ENCODE data around the gene AP5M1. TPM values are rescaled to one million over a fixed set of nuclear protein-coding genes. Genes with fewer than 3 reads are reported as not detected.

Gene AP5M1
- total and polyA plus RNA-seq, 2 experiments from 2014 or later, result 27.8 to 38.3 TPM

GRCh38 chr14:57259672-57260071, 9.1 kb upstream of the AP5M1 start:
- no peak overlapping the region for H3K27ac ChIP-seq
- H3K27me3 ChIP-seq, result no peaks in the 10 kb centered on the region
- no peak overlapping the region for H2AFZ ChIP-seq
- no peak for DNase-seq (ENCODE audit: low spot score)
- H3K4me3 ChIP-seq, result no peak overlapping the region
- H3K36me3 ChIP-seq (replicated peaks; ENCODE audit: insufficient read depth, low read depth), result no peaks in the 10 kb centered on the region
- peaks cover 96% of the 10 kb centered on the region for H3K79me2 ChIP-seq
- no peaks in the 10 kb centered on the region for H3K9me3 ChIP-seq (ENCODE audit: low read depth)
- no peaks in the 10 kb centered on the region for H3K4me1 ChIP-seq (ENCODE audit: insufficient read depth)
- TF ChIP-seq EZH2 (IDR thresholded peaks at IDR 0.05; ENCODE audit: borderline replicate concordance) (no peak), EZH2phosphoT487 (IDR thresholded peaks at IDR 0.05; ENCODE audit: low read depth, severe bottlenecking, unreplicated experiment) (no peak)
- TF ChIP-seq, protein P1, sequence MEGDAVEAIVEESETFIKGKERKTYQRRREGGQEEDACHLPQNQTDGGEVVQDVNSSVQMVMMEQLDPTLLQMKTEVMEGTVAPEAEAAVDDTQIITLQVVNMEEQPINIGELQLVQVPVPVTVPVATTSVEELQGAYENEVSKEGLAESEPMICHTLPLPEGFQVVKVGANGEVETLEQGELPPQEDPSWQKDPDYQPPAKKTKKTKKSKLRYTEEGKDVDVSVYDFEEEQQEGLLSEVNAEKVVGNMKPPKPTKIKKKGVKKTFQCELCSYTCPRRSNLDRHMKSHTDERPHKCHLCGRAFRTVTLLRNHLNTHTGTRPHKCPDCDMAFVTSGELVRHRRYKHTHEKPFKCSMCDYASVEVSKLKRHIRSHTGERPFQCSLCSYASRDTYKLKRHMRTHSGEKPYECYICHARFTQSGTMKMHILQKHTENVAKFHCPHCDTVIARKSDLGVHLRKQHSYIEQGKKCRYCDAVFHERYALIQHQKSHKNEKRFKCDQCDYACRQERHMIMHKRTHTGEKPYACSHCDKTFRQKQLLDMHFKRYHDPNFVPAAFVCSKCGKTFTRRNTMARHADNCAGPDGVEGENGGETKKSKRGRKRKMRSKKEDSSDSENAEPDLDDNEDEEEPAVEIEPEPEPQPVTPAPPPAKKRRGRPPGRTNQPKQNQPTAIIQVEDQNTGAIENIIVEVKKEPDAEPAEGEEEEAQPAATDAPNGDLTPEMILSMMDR (IDR thresholded peaks at IDR 0.05; ENCODE audit: poor library complexity), result no peak
- peaks cover 15% of the 10 kb centered on the region for H4K20me1 ChIP-seq (ENCODE audit: insufficient read depth, poor library complexity, severe bottlenecking)
- H3K4me2 ChIP-seq, result no peak overlapping the region
- 97% methylated on average over 1 of the region's 1 CpG for WGBS (ENCODE audit: low lambda C conversion rate, missing lambda C conversion rate)
- H3K9me2 ChIP-seq (replicated peaks; ENCODE audit: insufficient read depth), result no peaks in the 10 kb centered on the region

DNA sequence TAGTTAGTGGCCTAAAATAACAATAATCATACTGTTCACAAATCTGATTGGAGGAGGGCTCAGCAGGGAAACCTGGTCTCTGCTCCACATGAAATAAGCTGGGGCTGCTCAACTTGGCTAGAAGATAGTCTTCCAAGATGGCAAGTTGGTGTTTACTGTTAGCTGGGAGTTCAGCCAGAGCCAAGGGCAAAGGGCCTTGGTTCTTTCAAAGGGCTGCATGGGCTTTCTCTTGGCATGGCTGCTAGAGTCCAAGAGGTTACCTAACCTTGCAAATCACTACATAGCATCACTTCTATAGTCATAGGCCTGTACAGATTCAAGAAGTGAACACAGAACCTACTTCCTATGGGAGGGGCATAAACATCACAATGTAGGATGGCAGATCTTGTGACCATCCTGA, 7.2 kb upstream of the AP5M1 start:
- Histone ChIP-seq H3K9me2 (replicated peaks; ENCODE audit: insufficient read depth) (no peaks in the 10 kb centered on the region), H2AFZ (no peak overlapping the region), H3K36me3 (replicated peaks; ENCODE audit: insufficient read depth, low read depth) (no peaks in the 10 kb centered on the region), H3K4me3 (no peak overlapping the region), H3K4me1 (ENCODE audit: insufficient read depth) (peaks cover under 1% of the 10 kb centered on the region), H4K20me1 (ENCODE audit: insufficient read depth, poor library complexity, severe bottlenecking) (peaks cover 14% of the 10 kb centered on the region), H3K4me2 (no peak overlapping the region), H3K27me3 (no peaks in the 10 kb centered on the region), H3K9me3 (ENCODE audit: low read depth) (no peaks in the 10 kb centered on the region), H3K27ac (no peak overlapping the region), H3K79me2 (peaks cover 97% of the 10 kb centered on the region)
- DNase-seq (ENCODE audit: low spot score), result no peak
- no peak for TF ChIP-seq EZH2phosphoT487 (IDR thresholded peaks at IDR 0.05; ENCODE audit: low read depth, severe bottlenecking, unreplicated experiment)
- no peak for TF ChIP-seq EZH2 (IDR thresholded peaks at IDR 0.05; ENCODE audit: borderline replicate concordance)
- TF ChIP-seq, protein P1 (IDR thresholded peaks at IDR 0.05; ENCODE audit: poor library complexity), result no peak

DNA sequence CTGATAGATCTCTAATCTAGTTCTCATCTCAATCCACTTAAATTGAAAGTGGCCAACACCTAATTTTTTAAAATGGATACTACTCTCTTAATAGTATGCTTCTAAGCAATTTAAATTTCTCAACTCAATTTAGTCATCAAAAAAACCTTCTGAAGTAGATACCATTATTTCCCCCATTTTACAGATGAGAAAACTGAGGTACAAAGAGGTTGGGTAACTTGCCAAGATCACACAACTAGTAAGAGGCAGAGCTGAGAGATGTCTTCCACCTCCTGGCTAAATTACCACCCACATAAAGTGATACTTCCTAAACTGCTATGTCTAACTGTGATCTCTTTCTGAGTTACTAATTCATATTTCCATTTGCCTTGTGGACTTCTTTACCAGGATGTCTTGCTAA, 6.7 kb upstream of the AP5M1 start:
- H3K27me3 ChIP-seq, result no peaks in the 10 kb centered on the region
- H3K4me1 ChIP-seq (ENCODE audit: insufficient read depth), result peaks cover 5% of the 10 kb centered on the region
- DNase-seq (ENCODE audit: low spot score), result no peak
- no peak overlapping the region for H3K4me3 ChIP-seq
- H3K9me2 ChIP-seq (replicated peaks; ENCODE audit: insufficient read depth), result no peaks in the 10 kb centered on the region
- no peak overlapping the region for H3K27ac ChIP-seq
- H3K9me3 ChIP-seq (ENCODE audit: low read depth), result no peaks in the 10 kb centered on the region
- TF ChIP-seq, protein P1 (IDR thresholded peaks at IDR 0.05; ENCODE audit: poor library complexity), result no peak
- TF ChIP-seq EZH2phosphoT487 (IDR thresholded peaks at IDR 0.05; ENCODE audit: low read depth, severe bottlenecking, unreplicated experiment), result no peak
- TF ChIP-seq EZH2 (IDR thresholded peaks at IDR 0.05; ENCODE audit: borderline replicate concordance), result no peak
- peaks cover 14% of the 10 kb centered on the region for H4K20me1 ChIP-seq (ENCODE audit: insufficient read depth, poor library complexity, severe bottlenecking)
- no peaks in the 10 kb centered on the region for H3K36me3 ChIP-seq (replicated peaks; ENCODE audit: insufficient read depth, low read depth)
- H3K79me2 ChIP-seq, result peaks cover 97% of the 10 kb centered on the region
- no peak overlapping the region for H3K4me2 ChIP-seq
- no peak overlapping the region for H2AFZ ChIP-seq

- H3K36me3 ChIP-seq (replicated peaks; ENCODE audit: insufficient read depth, low read depth), result no peaks in the 10 kb centered on the region
- peaks cover 82% of the 10 kb centered on the region for H3K79me2 ChIP-seq
- H3K4me2 ChIP-seq, result peak overlapping the region; percentile 72
- H3K4me1 ChIP-seq (ENCODE audit: insufficient read depth), result peaks cover 7% of the 10 kb centered on the region
- H3K9me3 ChIP-seq (ENCODE audit: low read depth), result no peaks in the 10 kb centered on the region
- no peak overlapping the region for H3K27ac ChIP-seq
- H4K20me1 ChIP-seq (ENCODE audit: insufficient read depth, poor library complexity, severe bottlenecking), result peaks cover 10% of the 10 kb centered on the region
- DNase-seq (ENCODE audit: low spot score), result no peak
- no peak overlapping the region for H2AFZ ChIP-seq
- no peaks in the 10 kb centered on the region for H3K9me2 ChIP-seq (replicated peaks; ENCODE audit: insufficient read depth)
- WGBS (ENCODE audit: low lambda C conversion rate, missing lambda C conversion rate), result 53% methylated on average over 2 of the region's 2 CpGs
- TF ChIP-seq, protein P1 (IDR thresholded peaks at IDR 0.05; ENCODE audit: poor library complexity), result no peak
- no peak for TF ChIP-seq EZH2 (IDR thresholded peaks at IDR 0.05; ENCODE audit: borderline replicate concordance)
- no peak for TF ChIP-seq EZH2phosphoT487 (IDR thresholded peaks at IDR 0.05; ENCODE audit: low read depth, severe bottlenecking, unreplicated experiment)
- H3K27me3 ChIP-seq, result no peaks in the 10 kb centered on the region
- H3K4me3 ChIP-seq, result no peak overlapping the region
These were observed 2.7 kb upstream of the AP5M1 start for GRCh38 chr14:57266065-57266464.
